ENCODE results near the gene MOCS3. TPM values are rescaled to one million over a fixed set of nuclear protein-coding genes. Genes with fewer than 3 reads are reported as not detected.
A peak's percentile ranks its signal among the peaks of the same experiment; 100 is the strongest.

MOCS3 gene
- polyA plus RNA-seq, 2 of the 4 experiments (the other 2 are of a cell fraction) = 4.8 to 5.7 TPM

GRCh38 chr20:50932016-50932485 is 26.6 kb upstream of the MOCS3 start:
- no peaks in the 10 kb centered on the region for H3K9me3 ChIP-seq
- DNase-seq (ENCODE audit: low read depth in 1 of 2, low spot score in 1 of 2) = no peak
- CTCF ChIA-PET = interaction anchor here (0.9 to 14.1 kb wide), 15 partner anchors 8 to 402 kb away, joined by 3 to 187 read pairs (median 7); partner anchors contain the start of genes BCAS4, DPM1 and MOCS3
- H3K4me1 ChIP-seq = peaks cover 30% of the 10 kb centered on the region
- WGBS (ENCODE audit: missing lambda C conversion rate) = 87% methylated on average over 4 of the region's 6 CpGs
- H3K4me3 ChIP-seq = peak overlapping the region; percentile 83
- TF ChIP-seq USF2 (IDR thresholded peaks at IDR 0.05) (no peak), MAZ (IDR thresholded peaks at IDR 0.05; ENCODE audit: borderline replicate concordance, low read depth, low read length) (no peak), E2F6 (IDR thresholded peaks at IDR 0.05; ENCODE audit: borderline replicate concordance, low read depth) (no peak), ELK1 (IDR thresholded peaks at IDR 0.05; ENCODE audit: low read depth, low read length) (no peak), TFCP2L1 (CRISPR knock-in tag; IDR thresholded peaks at IDR 0.05) (no peak), CHD2 (IDR thresholded peaks at IDR 0.05; ENCODE audit: low read length, partially characterized antibody) (no peak), CBX8 (IDR thresholded peaks at IDR 0.05) (no peak), TP53 (CRISPR knock-in tag; IDR thresholded peaks at IDR 0.05) (no peak), CEBPB (IDR thresholded peaks at IDR 0.05) (no peak), RFX5 (IDR thresholded peaks at IDR 0.05) (no peak), EHF (CRISPR knock-in tag; IDR thresholded peaks at IDR 0.05) (0 out of 2 replicates have a peak, but pooled peaks have one; percentile 1), PHF8 (IDR thresholded peaks at IDR 0.05; ENCODE audit: borderline replicate concordance, low read depth) (0 out of 2 replicates have a peak, but pooled peaks have one; percentile 7), KDM1A (IDR thresholded peaks at IDR 0.05; ENCODE audit: low read depth) (no peak), FOSL2 (IDR thresholded peaks at IDR 0.05) (no peak), FOSL2 (CRISPR knock-in tag; IDR thresholded peaks at IDR 0.05) (0 out of 2 replicates have a peak, but pooled peaks have one; percentile 1), JUNB (IDR thresholded peaks at IDR 0.05) (no peak), HDAC2 (IDR thresholded peaks at IDR 0.05) (no peak), RARB (CRISPR knock-in tag; IDR thresholded peaks at IDR 0.05) (no peak), REST (IDR thresholded peaks at IDR 0.05) (no peak), ZSCAN20 (CRISPR knock-in tag; IDR thresholded peaks at IDR 0.05) (no peak), NR3C1 (IDR thresholded peaks at IDR 0.05) (no peak), JUN (IDR thresholded peaks at IDR 0.05) (no peak), BHLHE40 (IDR thresholded peaks at IDR 0.05; ENCODE audit: low read depth, low read length) (no peak), FOSB (CRISPR knock-in tag; IDR thresholded peaks at IDR 0.05) (0 out of 2 replicates have a peak, but pooled peaks have one; percentile 48), RAD21 (conservative IDR thresholded peaks at IDR 0.05 in 1 of 2, IDR thresholded peaks at IDR 0.05 in 1 of 2) (no peak), POLR2A (IDR thresholded peaks at IDR 0.05; ENCODE audit: low read length) (no peak), HOXB13 (CRISPR knock-in tag; IDR thresholded peaks at IDR 0.05; ENCODE audit: low read depth) (0 out of 2 replicates have a peak, but pooled peaks have one; percentile 4), NPAS2 (CRISPR knock-in tag; IDR thresholded peaks at IDR 0.05; ENCODE audit: borderline replicate concordance) (0 out of 2 replicates have a peak, but pooled peaks have one; percentile 0), MAX (IDR thresholded peaks at IDR 0.05) (no peak), RNF2 (IDR thresholded peaks at IDR 0.05; ENCODE audit: borderline replicate concordance, low read depth) (no peak), HOXA7 (CRISPR knock-in tag; IDR thresholded peaks at IDR 0.05) (no peak; the same call in 1 of the 2 replicates)
- POLR2A ChIA-PET = interaction anchor here (1.0 to 3.9 kb wide), 7 partner anchors 10 to 141 kb away, joined by 4 to 34 read pairs (median 10); partner anchors contain the start of genes BCAS4, DPM1 and MOCS3
- H3K4me2 ChIP-seq = peak overlapping the region; percentile 76
- ATAC-seq = no peak
- H3K27ac ChIP-seq = peak overlapping the region; percentile 98 to 99
- no peak for FAIRE-seq

Measured in A549 (cell line).